GM13976 (cell line): Measurements from ENCODE around the gene ACBD4.

Source experiments
- DNase-seq: peaks from one replicate; pipeline ENCODE4 v3.0.0; 2012; ENCODE audit warnings: low spot score
- in situ Hi-C: fragments of 300-500 bp; cut with MboI; formaldehyde crosslinking; loops from one replicate; pipeline ENCODE4 v1.12.0; 2022; ENCODE audit warnings: low sequenced_read_pairs, mixed read lengths, inconsistent platforms; ENCODE audit not compliant: unreplicated experiment
- TF ChIP-seq, protein P1 (sequence below): IDR thresholded peaks from 2 replicates; pipeline ENCODE4 v1.5.1; 2012; ENCODE audit warnings: borderline replicate concordance, mild to moderate bottlenecking; ENCODE audit not compliant: insufficient read depth; ENCODE audit errors: extremely low read depth, missing control alignments, control extremely low read depth

Gene ACBD4

GRCh38 chr17:45117334-45117733, 18.2 kb upstream of the ACBD4 start:
- no peak for DNase-seq
- in situ Hi-C loops = no loop called here
- TF ChIP-seq, protein P1, sequence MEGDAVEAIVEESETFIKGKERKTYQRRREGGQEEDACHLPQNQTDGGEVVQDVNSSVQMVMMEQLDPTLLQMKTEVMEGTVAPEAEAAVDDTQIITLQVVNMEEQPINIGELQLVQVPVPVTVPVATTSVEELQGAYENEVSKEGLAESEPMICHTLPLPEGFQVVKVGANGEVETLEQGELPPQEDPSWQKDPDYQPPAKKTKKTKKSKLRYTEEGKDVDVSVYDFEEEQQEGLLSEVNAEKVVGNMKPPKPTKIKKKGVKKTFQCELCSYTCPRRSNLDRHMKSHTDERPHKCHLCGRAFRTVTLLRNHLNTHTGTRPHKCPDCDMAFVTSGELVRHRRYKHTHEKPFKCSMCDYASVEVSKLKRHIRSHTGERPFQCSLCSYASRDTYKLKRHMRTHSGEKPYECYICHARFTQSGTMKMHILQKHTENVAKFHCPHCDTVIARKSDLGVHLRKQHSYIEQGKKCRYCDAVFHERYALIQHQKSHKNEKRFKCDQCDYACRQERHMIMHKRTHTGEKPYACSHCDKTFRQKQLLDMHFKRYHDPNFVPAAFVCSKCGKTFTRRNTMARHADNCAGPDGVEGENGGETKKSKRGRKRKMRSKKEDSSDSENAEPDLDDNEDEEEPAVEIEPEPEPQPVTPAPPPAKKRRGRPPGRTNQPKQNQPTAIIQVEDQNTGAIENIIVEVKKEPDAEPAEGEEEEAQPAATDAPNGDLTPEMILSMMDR = no peak

DNA sequence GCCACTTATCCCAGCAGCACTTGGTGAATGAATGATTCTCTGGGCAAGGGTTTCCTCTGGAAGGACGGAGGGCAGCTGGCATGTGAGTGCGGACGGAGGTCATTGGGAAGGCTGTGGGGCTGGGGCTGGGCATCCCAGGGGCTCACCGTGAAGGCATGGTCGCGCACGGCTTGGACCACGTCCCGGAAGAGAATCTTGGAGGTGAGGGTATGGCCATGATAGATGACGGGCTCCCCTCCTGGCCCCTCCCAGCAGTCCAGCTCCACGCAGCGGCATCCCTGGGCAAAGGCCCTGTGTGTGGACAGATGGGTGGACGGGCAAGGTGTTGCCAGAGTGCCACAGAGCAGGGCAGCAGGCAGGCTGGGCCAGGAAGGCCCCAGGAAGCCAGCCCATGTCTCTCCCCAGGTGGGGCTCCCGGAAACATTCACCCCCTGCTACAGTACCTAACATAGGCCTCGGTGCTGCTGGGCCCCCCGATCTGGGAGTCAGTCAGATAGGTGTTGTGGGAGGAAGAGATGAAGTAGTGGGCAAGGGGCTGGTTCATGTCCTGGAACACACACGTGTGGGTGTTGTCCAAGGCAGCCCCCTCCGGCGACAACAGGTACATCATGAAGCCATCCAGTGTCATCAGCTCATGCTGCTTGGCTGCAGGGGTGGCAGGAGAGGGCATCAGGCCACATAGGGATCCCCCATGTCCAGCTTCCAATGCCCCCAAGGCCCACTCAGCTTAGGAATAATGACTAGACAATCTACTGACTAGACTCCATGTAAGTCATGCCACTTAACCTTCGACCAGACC, 17.4 kb upstream of the ACBD4 start:
- no peak for DNase-seq
- in situ Hi-C loops = no loop called here
- TF ChIP-seq, protein P1 = no peak

DNA sequence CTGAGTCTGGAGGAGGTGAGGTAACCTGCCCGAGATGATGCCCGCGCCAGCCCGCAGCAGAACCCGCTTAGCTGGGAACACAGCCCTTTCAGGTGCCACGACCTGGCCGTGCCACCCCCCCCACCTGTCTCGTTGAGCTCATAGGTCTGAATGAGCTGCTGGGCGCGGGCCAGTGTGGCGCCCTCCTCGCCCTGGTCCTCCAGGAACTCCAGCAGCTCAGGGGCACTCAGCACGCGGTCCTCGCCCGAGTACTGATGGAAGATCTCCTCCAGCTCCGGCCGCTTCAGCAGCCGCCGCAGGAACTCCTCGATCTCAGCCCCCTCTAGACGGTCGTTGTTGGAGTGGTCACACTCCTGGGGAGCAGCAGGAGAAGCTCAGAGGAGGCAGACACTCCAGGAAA, 16.8 kb upstream of the ACBD4 start:
- DNase-seq = no peak
- TF ChIP-seq, protein P1 = no peak
- in situ Hi-C loops = no loop called here

DNA sequence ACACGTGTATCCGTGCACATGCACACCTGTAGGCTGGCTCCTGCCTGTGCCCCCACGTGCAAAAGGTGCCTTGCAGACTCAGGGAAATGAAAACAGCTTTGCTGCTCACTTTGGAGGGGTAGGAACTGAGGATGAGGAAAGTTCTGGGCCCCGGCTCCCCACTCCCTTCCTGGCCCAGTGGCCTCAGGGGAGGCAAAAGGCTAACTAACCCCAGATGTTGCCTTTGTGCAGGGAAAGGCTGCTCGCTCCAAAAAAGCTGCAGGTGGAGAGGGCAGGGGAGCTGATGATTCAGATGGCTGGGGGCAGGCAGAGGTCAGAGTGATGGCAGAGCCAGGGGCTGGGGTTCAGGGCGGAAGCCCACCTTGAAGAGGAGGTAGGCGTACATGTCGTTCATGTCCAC, 15.5 kb upstream of the ACBD4 start:
- in situ Hi-C loops = no loop called here
- TF ChIP-seq, protein P1 = no peak
- DNase-seq = no peak

DNA sequence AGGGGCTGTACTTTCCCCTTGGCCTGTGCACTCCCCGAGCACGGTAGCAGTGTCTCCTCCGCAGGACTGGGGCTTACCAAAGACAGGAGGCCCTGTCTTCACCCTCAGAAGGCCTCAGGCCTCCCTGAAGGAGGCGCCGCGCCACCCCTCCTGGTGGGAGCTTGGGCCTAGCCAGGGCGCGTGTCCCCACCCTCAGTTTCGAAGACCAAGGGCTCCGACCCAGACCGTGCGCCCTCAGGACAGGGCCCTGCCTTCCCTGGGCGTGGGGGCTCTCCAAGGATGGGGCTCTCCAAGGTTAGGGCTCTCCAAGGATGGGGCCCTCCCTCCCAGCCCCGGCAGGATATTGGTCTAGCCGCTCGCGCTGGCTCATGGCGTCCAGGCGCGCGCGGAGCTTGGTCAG, 14.9 kb upstream of the ACBD4 start:
- DNase-seq = no peak
- in situ Hi-C loops = no loop called here
- TF ChIP-seq, protein P1 = no peak

DNA sequence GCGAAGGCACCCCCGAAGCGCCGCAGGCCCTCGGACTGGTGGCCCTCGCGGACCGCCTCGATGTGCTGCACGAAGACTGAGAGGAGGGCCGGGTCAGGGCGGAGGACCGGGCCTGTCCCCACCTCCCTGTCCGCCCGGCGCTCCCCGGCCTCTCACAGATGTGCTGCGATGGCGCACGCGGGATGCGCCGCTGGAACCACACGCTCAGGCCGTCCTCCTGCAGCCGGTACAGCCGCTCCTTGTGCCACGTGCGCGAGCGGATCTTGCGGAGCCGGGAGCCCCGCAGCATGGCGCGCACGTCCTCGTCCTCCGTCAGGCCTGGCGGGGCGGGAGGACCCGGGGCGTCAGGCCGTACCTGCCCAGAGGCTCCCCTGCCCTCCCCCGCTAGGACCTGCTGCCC, 14.4 kb upstream of the ACBD4 start:
- in situ Hi-C loops = no loop called here
- DNase-seq = no peak
- TF ChIP-seq, protein P1 = no peak

GRCh38 chr17:45123076-45123770, 12.3 kb upstream of the ACBD4 start:
- no peak for DNase-seq
- TF ChIP-seq, protein P1 = no peak
- in situ Hi-C loops = no loop called here
